ENCODE data around the gene ANKRD29. TPM values are rescaled to one million over a fixed set of nuclear protein-coding genes. Genes with fewer than 3 reads are reported as not detected.

The ANKRD29 gene
- total and polyA plus RNA-seq, 3 donors from 2014 or later: 9.1 to 23.5 (median 17.5) TPM

DNA sequence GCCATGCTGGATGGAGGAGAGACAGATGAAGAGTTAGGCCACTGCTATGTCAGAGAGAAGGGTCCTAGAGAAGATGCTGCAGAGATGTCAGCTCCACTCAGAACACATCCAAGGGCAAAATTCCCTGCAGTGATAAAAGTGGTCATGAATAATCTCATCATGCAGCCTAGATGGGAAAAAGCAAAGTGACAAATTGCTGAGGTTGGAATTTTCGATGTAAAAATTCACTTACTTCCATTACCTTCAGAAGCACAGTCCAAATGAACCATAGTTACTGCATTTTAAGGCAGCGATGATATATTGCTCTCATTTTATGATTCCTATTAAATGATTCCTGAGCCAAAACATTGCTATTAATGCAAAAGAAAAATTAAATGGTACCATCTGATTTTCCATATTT is 16.4 kb downstream of the ANKRD29 start:
- Histone ChIP-seq H3K4me3 (no peak overlapping the region), H3K4me1 (no peaks in the 10 kb centered on the region), H3K36me3 (ENCODE audit: low read depth, missing control alignments) (no peaks in the 10 kb centered on the region), H3K9me3 (no peaks in the 10 kb centered on the region), H3K27me3 (no peaks in the 10 kb centered on the region), H3K27ac (no peak overlapping the region)
- intact Hi-C loops (cut with DNase I; ENCODE audit: low total_unique reads): no loop called here
- no peak for TF ChIP-seq CTCF (IDR thresholded peaks at IDR 0.05)
- WGBS, 2 donors: 92 to 95% methylated on average over 2 of the region's 2 CpGs
- DNase-seq: no peak

DNA sequence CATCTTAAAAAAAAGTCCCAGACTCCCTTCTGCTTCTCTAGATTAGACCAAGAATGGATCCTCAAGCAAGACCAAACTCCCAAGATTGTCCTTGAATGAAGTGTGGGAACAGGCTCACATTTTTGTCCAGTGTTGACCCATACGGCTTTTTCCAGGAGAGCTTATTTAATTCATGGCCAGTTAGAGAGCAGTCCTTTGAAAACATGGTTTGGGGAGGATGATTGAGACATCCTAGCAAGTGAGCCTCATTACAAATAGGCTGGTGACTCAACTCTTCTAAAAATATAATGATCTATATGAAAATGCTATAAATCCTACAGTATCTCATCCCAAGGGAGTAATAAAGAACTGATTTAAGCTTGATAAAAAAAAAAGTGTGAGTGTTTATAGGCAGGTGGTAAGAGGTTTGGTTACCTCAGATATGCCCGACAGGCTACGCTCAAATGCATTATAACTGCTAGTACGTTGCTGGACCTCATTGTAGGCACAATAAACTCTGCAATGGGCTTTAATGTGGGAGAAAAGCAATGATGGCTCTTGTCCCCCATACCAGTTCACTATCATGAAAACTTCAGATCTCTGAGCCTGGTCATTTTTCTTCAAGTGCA is 17.0 kb downstream of the ANKRD29 start:
- Histone ChIP-seq H3K4me3 (no peak overlapping the region), H3K27ac (no peak overlapping the region), H3K36me3 (ENCODE audit: low read depth, missing control alignments) (no peaks in the 10 kb centered on the region), H3K27me3 (no peaks in the 10 kb centered on the region), H3K9me3 (no peaks in the 10 kb centered on the region), H3K4me1 (no peaks in the 10 kb centered on the region)
- DNase-seq: no peak
- 92 to 97% methylated on average over 4 of the region's 4 CpGs for WGBS, 2 donors
- intact Hi-C loops (cut with DNase I; ENCODE audit: low total_unique reads): no loop called here
- TF ChIP-seq POLR2A (IDR thresholded peaks at IDR 0.05) (no peak), CTCF (IDR thresholded peaks at IDR 0.05) (no peak)

DNA sequence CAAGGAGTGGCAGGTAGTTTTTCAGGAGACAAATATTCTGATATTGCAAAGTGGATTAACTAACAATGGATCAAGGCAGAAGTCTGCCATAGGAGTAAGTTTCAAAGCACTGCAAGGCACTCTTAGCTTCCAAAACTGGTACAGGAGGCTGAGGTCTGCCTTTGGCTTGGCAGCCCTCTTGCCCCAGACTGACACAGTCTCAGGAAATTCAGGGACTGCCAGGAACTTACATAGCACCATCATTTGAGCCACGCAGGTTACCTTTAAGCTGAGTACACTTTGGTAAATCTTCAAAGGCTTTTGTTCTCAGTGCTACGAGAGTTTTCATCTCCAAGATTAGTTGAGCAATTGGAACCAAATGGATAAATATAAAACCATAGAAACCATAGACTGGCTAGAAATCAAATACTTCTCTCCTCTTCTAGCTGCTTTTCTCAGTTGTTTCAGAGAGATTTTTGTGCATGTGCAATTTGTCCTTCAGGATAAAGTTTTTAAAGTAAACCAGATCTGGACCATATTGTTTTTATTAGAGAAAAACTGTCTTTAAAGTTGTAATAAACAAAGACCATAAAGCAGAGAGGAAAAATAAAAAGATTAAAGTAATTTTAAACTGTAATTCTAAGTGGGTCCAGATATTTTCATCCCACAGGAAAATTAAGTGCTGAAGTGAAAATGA is 18.8 kb downstream of the ANKRD29 start:
- TF ChIP-seq CTCF (IDR thresholded peaks at IDR 0.05) (no peak), POLR2A (IDR thresholded peaks at IDR 0.05) (no peak)
- Histone ChIP-seq H3K36me3 (ENCODE audit: low read depth, missing control alignments) (no peaks in the 10 kb centered on the region), H3K4me1 (no peaks in the 10 kb centered on the region), H3K4me3 (no peak overlapping the region), H3K27ac (no peak overlapping the region), H3K27me3 (no peaks in the 10 kb centered on the region), H3K9me3 (no peaks in the 10 kb centered on the region)
- 71 to 81% methylated on average over 2 of the region's 2 CpGs for WGBS, 2 donors
- no peak for DNase-seq
- intact Hi-C loops (cut with DNase I; ENCODE audit: low total_unique reads): no loop called here

DNA sequence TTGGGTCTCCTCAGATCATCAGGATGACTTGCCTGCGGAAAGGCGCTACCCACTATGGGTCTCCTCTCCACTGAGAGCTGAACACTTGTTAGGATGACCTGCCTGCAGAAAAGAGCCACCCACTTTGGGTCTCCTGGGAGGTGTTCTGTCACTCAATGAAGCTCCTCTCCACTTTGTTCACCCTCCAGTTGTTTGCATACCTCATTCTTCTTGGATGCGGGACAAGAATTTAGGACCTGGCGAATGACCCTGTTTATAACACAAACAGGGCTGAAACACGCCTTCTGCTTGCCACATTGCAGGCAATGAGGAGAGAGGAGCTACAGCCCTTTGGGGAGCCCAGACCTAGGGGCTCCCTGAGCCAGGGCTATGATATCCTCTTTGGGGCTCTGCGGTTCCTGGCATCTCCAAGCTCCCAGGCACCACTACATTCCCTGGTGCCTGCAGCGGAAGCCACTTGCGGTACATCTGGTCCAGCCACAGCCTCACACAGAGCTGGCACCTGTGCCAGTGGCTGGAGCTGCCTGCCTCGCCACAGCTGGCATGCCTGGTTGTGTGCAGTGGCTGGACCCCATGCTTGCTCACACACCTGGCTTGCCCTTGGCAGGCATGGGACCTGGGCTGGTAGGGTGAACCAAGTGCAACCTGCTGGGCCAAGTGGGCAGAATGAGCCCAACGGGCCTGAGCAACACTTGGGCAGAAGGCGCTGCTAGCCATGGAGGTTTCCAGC is 20.6 kb downstream of the ANKRD29 start:
- TF ChIP-seq CTCF (IDR thresholded peaks at IDR 0.05) (no peak), POLR2A (IDR thresholded peaks at IDR 0.05) (no peak)
- no peaks in the 10 kb centered on the region for H3K9me3 ChIP-seq
- no peaks in the 10 kb centered on the region for H3K27me3 ChIP-seq
- H3K27ac ChIP-seq: no peak overlapping the region
- H3K4me3 ChIP-seq: no peak overlapping the region
- intact Hi-C loops (cut with DNase I; ENCODE audit: low total_unique reads): no loop called here
- no peaks in the 10 kb centered on the region for H3K4me1 ChIP-seq
- H3K36me3 ChIP-seq (ENCODE audit: low read depth, missing control alignments): no peaks in the 10 kb centered on the region
- DNase-seq: no peak
- 92 to 95% methylated on average over 3 to 11 of the region's 11 CpGs for WGBS, 2 donors

All from testis (tissue), 3 donors.